HuH-7 (cell line): ENCODE measurements around the gene CLK3.
"Not testable (repeated sequence)": the region's sequence is repeated elsewhere in the genome, so short reads cannot be mapped to it uniquely, and the experiment has no call there.

ENCODE experiments used
- DNase-seq: peaks from one replicate; pipeline ENCODE4 v3.0.0; 2011; ENCODE audit warnings: low spot score

Gene CLK3

GRCh38 chr15:74621546-74621920 lies 5.9 kb downstream of the CLK3 start:
- DNase-seq: no peak

- no peak for DNase-seq
Measured at GRCh38 chr15:74621936-74622335, 6.3 kb downstream of the CLK3 start.

GRCh38 chr15:74622758-74623157 lies 7.1 kb downstream of the CLK3 start:
- no peak for DNase-seq

- no peak for DNase-seq
Measured at GRCh38 chr15:74624020-74624602, 8.5 kb downstream of the CLK3 start.

GRCh38 chr15:74625693-74626092 lies 10.1 kb downstream of the CLK3 start:
- DNase-seq: no peak

- DNase-seq: no peak
Measured at GRCh38 chr15:74626336-74626735, 10.7 kb downstream of the CLK3 start.

GRCh38 chr15:74626752-74627692 lies 11.4 kb downstream of the CLK3 start:
- DNase-seq: no peak

GRCh38 chr15:74627766-74628165 lies 12.1 kb downstream of the CLK3 start:
- DNase-seq: no peak

GRCh38 chr15:74628199-74628598 lies 12.6 kb downstream of the CLK3 start:
- DNase-seq: no peak

GRCh38 chr15:74628949-74629348 lies 13.3 kb downstream of the CLK3 start:
- no peak for DNase-seq

GRCh38 chr15:74629696-74630095 lies 14.1 kb downstream of the CLK3 start:
- DNase-seq: not testable (repeated sequence)

GRCh38 chr15:74630284-74631086 lies 14.8 kb downstream of the CLK3 start:
- no peak for DNase-seq

GRCh38 chr15:74631087-74631385 lies 15.4 kb downstream of the CLK3 start:
- DNase-seq: no peak

- DNase-seq: no peak
Measured at GRCh38 chr15:74631408-74631807, 15.8 kb downstream of the CLK3 start.

- peak; percentile 88 for DNase-seq
Measured at GRCh38 chr15:74631935-74632560, 16.4 kb downstream of the CLK3 start.

GRCh38 chr15:74632601-74633000 lies 17.0 kb downstream of the CLK3 start:
- DNase-seq: no peak

- DNase-seq: no peak
Measured at GRCh38 chr15:74633781-74634180, 18.1 kb downstream of the CLK3 start.

GRCh38 chr15:74635228-74635627 lies 19.6 kb downstream of the CLK3 start:
- peak; percentile 81 for DNase-seq

GRCh38 chr15:74636984-74637383 lies 21.3 kb downstream of the CLK3 start:
- no peak for DNase-seq

GRCh38 chr15:74641151-74641550 lies 25.5 kb downstream of the CLK3 start:
- DNase-seq: no peak

- no peak for DNase-seq
Measured at GRCh38 chr15:74642348-74642733, 26.7 kb downstream of the CLK3 start.
